ENCODE measurements around the gene RCN2. TPM values are rescaled to one million over a fixed set of nuclear protein-coding genes. Genes with fewer than 3 reads are reported as not detected.

The RCN2 gene
- total RNA-seq, 1 donor = 72.1 TPM

DNA sequence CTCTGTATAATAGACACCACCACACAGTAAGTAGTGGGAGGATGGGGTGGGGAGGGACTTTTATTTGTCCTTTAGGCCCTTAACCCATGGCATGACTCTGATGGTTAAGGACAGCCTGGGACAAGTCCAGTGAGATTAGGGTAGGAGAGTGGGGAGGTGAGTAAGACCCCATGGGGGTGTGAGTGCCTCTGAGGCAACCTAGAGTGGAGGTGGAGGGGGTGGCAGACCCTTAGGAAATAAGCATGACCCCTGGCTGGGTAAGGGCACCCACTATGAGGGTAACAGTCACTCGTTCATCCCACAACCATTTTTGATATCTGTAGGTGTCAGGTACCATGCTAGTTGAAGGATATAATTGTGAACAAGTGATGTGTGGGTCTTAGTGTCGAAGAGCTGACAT lies 42.4 kb downstream of the RCN2 start:
- TF ChIP-seq, protein P1, sequence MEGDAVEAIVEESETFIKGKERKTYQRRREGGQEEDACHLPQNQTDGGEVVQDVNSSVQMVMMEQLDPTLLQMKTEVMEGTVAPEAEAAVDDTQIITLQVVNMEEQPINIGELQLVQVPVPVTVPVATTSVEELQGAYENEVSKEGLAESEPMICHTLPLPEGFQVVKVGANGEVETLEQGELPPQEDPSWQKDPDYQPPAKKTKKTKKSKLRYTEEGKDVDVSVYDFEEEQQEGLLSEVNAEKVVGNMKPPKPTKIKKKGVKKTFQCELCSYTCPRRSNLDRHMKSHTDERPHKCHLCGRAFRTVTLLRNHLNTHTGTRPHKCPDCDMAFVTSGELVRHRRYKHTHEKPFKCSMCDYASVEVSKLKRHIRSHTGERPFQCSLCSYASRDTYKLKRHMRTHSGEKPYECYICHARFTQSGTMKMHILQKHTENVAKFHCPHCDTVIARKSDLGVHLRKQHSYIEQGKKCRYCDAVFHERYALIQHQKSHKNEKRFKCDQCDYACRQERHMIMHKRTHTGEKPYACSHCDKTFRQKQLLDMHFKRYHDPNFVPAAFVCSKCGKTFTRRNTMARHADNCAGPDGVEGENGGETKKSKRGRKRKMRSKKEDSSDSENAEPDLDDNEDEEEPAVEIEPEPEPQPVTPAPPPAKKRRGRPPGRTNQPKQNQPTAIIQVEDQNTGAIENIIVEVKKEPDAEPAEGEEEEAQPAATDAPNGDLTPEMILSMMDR (IDR thresholded peaks at IDR 0.05; ENCODE audit: insufficient read depth, low read depth, low read length) = no peak
- no peak for DNase-seq (ENCODE audit: low read depth)
- no peak overlapping the region for H3K4me3 ChIP-seq (ENCODE audit: low read depth, low read length)

DNA sequence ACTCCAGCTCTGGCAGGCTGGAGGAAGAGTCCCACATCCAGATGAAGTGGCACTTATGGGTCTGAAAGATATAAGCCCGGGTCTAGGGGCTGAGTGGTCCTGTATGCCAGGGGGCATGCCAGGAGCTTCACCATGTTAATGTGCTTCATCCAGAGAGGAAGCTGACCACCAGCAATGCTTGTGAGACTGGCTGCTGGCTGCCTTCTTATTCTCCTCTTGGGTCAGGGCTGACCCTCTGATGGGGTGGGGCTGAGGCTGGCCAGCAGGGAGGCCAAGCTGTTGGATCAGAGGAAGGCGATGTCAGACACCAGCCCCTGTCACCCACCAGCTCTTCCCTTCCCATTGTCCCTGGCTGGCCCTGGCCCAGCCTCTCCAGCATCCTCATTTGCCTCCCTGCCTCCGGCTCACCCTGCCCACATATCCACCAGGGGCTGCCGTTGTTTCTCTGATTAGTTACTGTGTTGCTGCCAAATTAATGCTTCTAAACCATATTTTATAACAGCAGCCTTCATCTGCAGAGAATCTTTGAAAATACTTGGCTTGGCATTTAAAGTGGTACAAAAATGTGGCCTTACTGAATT lies 43.0 kb downstream of the RCN2 start:
- DNase-seq (ENCODE audit: low read depth) = no peak
- H3K4me3 ChIP-seq (ENCODE audit: low read depth, low read length) = no peak overlapping the region
- TF ChIP-seq, protein P1 (IDR thresholded peaks at IDR 0.05; ENCODE audit: insufficient read depth, low read depth, low read length) = no peak

DNA sequence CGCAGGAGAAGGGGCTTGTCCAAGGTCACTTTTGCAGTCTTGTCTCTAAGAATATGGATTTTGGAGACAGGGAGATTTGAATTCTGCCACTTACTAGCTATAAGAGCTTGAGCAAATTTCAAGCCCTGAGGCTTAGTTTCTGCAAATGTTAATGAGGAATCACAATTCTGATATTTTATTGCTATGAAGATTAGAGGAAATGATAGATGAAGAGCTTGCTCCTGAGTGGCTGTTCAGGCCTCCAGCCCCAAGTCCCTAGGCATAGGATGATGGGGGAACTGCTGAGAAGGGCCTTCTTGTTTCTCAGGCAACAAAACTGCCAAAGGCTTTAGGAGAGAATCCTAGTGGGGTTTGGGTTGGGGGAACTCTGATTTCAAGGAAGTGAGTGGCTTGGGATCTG lies 44.6 kb downstream of the RCN2 start:
- TF ChIP-seq, protein P1 (IDR thresholded peaks at IDR 0.05; ENCODE audit: insufficient read depth, low read depth, low read length) = no peak
- DNase-seq (ENCODE audit: low read depth) = no peak
- no peak overlapping the region for H3K4me3 ChIP-seq (ENCODE audit: low read depth, low read length)

DNA sequence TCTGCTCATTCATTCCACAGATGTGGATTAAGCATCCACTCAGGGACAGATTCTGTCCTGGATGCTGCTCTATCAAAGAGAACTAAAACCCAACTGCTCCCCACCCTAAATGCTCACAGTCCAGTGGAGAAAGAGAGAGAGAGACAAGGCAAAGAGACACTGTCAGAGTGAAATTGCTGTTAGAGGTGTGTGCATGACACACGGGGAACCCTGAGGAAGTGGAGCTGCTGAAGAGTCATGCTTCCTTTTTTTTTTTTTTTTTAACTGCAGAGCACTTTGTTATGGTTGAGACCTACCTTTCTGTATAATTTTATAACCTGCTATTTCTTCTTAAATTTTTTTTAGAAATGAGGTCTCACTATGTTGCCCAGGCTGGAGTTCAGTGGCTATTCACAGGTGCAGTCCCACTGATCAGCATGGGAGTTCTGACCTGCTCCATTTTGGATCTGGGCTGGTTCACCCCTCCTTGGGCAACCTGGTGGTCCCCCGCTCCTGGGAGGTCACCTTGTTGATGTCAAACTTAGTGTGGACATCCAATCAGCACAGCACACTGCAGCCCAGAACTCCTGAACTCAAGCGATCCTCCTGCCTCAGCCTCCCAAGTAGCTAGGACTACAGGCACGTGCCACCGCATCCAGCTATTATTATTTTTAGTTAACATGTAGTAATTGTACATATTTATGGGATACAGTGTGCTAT lies 45.2 kb downstream of the RCN2 start:
- no peak overlapping the region for H3K4me3 ChIP-seq (ENCODE audit: low read depth, low read length)
- DNase-seq (ENCODE audit: low read depth) = no peak
- TF ChIP-seq, protein P1 (IDR thresholded peaks at IDR 0.05; ENCODE audit: insufficient read depth, low read depth, low read length) = no peak

DNA sequence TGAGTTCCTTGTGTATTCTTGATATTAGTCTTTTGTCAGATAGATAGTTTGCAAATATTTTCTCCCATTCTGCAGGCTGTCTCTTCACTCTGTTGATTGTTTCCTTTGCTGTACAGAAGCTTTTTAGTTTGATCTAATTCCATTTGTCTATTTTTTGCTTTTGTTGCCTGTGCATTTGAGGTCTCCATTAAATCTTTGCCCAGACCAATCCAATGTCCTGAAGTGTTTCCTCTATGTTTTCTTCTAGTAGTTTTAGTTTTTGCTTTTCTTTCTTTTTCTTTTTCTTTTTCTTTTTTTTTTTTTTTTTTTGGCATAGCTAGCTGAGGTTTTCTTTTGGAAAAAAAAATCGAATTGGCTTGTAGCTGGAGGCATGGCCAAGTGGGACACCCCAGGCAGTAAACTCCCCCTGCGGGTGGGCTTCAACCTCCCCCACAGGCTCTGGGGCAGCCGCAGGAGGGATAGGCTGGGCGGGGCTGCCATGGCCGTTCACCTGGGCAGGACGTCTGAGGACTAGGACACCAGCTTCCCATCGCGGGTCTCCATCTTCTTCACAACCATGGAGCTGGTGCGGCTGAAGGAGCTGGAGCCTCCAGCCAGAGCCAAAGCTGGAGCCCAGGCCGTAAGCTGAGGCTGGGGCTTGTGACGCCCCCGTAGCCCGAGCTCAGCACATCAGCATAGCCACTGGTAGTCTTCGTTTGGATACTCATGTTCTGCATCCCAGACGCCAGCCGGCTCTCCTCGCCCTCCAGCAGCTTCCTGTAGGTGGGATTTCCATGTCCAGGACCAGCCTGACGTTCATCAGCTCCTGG lies 47.2 kb downstream of the RCN2 start:
- DNase-seq (ENCODE audit: low read depth) = no peak
- no peak overlapping the region for H3K4me3 ChIP-seq (ENCODE audit: low read depth, low read length)
- TF ChIP-seq, protein P1 (IDR thresholded peaks at IDR 0.05; ENCODE audit: insufficient read depth, low read depth, low read length) = no peak

DNA sequence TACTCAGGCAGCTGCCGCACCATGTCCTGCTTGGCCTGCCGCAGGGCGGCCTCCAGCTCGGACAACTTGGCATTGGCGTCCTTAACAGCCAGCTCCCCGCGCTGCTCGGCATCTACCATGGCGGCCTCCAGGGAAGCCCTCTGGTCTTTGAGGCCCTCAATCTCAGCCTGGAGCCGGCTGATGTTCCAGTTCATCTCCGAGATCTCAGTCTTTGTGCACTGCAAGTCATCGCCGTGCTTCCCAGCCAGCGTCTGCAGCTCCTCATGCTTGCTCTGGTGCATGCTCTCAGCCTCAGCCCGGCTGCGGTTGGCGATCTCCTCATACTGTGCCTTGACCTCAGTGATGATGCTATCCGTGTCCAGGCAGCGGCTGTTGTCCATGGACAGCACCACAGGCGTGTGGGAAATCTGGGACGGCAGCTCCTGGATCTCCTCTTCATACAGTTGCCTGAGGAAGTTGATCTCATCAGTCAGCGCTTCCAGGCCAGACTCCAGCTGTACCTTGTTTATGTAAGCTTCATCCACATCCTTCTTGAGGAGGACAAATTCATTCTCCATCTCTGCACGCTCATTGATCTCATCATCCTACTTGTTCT lies 47.9 kb downstream of the RCN2 start:
- DNase-seq (ENCODE audit: low read depth) = peak; percentile 22
- H3K4me3 ChIP-seq (ENCODE audit: low read depth, low read length) = no peak overlapping the region
- TF ChIP-seq, protein P1 (IDR thresholded peaks at IDR 0.05; ENCODE audit: insufficient read depth, low read depth, low read length) = no peak
